Measurements from ENCODE around the gene HAAO.
"Not testable (repeated sequence)": the region's sequence is repeated elsewhere in the genome, so short reads cannot be mapped to it uniquely, and the experiment has no call there.

HAAO gene

GRCh38 chr2:42834161-42834560 lies 41.8 kb upstream of the HAAO start:
- no peak overlapping the region for H3K27ac ChIP-seq
- TF ChIP-seq CTCF (IDR thresholded peaks at IDR 0.05) = no peak
- TF ChIP-seq ZFX (IDR thresholded peaks at IDR 0.05; ENCODE audit: borderline replicate concordance) = no peak

GRCh38 chr2:42832289-42832634 lies 39.9 kb upstream of the HAAO start:
- no peak overlapping the region for H3K27ac ChIP-seq
- TF ChIP-seq CTCF (IDR thresholded peaks at IDR 0.05) (no peak), ZFX (IDR thresholded peaks at IDR 0.05; ENCODE audit: borderline replicate concordance) (no peak)

GRCh38 chr2:42831575-42832288 lies 39.3 kb upstream of the HAAO start:
- H3K27ac ChIP-seq = not testable (repeated sequence)

- TF ChIP-seq ZFX (IDR thresholded peaks at IDR 0.05; ENCODE audit: borderline replicate concordance) = no peak
- no peak for TF ChIP-seq CTCF (IDR thresholded peaks at IDR 0.05)
- no peak overlapping the region for H3K27ac ChIP-seq
Measured at GRCh38 chr2:42830922-42831574, 38.7 kb upstream of the HAAO start.

GRCh38 chr2:42829671-42830440 lies 37.5 kb upstream of the HAAO start:
- no peak for TF ChIP-seq CTCF (IDR thresholded peaks at IDR 0.05)
- TF ChIP-seq ZFX (IDR thresholded peaks at IDR 0.05; ENCODE audit: borderline replicate concordance) = no peak
- H3K27ac ChIP-seq = no peak overlapping the region

- H3K27ac ChIP-seq = no peak overlapping the region
- TF ChIP-seq CTCF (IDR thresholded peaks at IDR 0.05) (peak; percentile 77), ZFX (IDR thresholded peaks at IDR 0.05; ENCODE audit: borderline replicate concordance) (no peak)
Measured at GRCh38 chr2:42828487-42829425, 36.4 kb upstream of the HAAO start.
